Measurements from ENCODE around the gene DICER1. TPM values are rescaled to one million over a fixed set of nuclear protein-coding genes. Genes with fewer than 3 reads are reported as not detected.

Gene DICER1
- polyA plus RNA-seq, 2 of the 4 experiments (the other 2 are of a cell fraction): 14.1 to 46.3 TPM

GRCh38 chr14:95143808-95144620 is 13.3 kb downstream of the DICER1 start:
- peaks cover 26% of the 10 kb centered on the region; the same call in 2 of the 3 replicates for H3K4me1 ChIP-seq
- H3K27ac ChIP-seq: no peak overlapping the region
- H3K4me2 ChIP-seq: no peak overlapping the region
- peaks cover 13% of the 10 kb centered on the region for H3K9me3 ChIP-seq
- 91% methylated on average over 4 of the region's 4 CpGs for WGBS (ENCODE audit: missing lambda C conversion rate)
- DNase-seq (ENCODE audit: low read depth in 1 of 2, low spot score in 1 of 2): no peak
- ATAC-seq: no peak
- no peak for FAIRE-seq
- no peak overlapping the region for H3K4me3 ChIP-seq
- ChIA-PET CTCF (no interaction called here), POLR2A (no interaction called here)
- TF ChIP-seq BHLHE40 (IDR thresholded peaks at IDR 0.05; ENCODE audit: low read depth, low read length): no peak
- no peak for TF ChIP-seq CBX8 (IDR thresholded peaks at IDR 0.05)
- no peak for TF ChIP-seq CHD2 (IDR thresholded peaks at IDR 0.05; ENCODE audit: low read length, partially characterized antibody)
- TF ChIP-seq HOXB13 (CRISPR knock-in tag; IDR thresholded peaks at IDR 0.05; ENCODE audit: low read depth): no peak
- TF ChIP-seq KDM5A (IDR thresholded peaks at IDR 0.05): no peak
- TF ChIP-seq EHMT2 (IDR thresholded peaks at IDR 0.05; ENCODE audit: low read depth): no peak
- TF ChIP-seq, protein P1, sequence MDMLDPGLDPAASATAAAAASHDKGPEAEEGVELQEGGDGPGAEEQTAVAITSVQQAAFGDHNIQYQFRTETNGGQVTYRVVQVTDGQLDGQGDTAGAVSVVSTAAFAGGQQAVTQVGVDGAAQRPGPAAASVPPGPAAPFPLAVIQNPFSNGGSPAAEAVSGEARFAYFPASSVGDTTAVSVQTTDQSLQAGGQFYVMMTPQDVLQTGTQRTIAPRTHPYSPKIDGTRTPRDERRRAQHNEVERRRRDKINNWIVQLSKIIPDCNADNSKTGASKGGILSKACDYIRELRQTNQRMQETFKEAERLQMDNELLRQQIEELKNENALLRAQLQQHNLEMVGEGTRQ (IDR thresholded peaks at IDR 0.05): no peak
- no peak for TF ChIP-seq EHF (CRISPR knock-in tag; IDR thresholded peaks at IDR 0.05)
- no peak for TF ChIP-seq RCOR1 (IDR thresholded peaks at IDR 0.05; ENCODE audit: low read depth, low read length)
- no peak for TF ChIP-seq RNF2 (IDR thresholded peaks at IDR 0.05; ENCODE audit: borderline replicate concordance, low read depth)
- TF ChIP-seq FOSB (CRISPR knock-in tag; IDR thresholded peaks at IDR 0.05): no peak
- no peak for TF ChIP-seq HEYL (CRISPR knock-in tag; IDR thresholded peaks at IDR 0.05)
- TF ChIP-seq POLR2A (IDR thresholded peaks at IDR 0.05; ENCODE audit: low read length): no peak
- TF ChIP-seq RARB (CRISPR knock-in tag; IDR thresholded peaks at IDR 0.05): no peak
- no peak for TF ChIP-seq ZNF302 (CRISPR knock-in tag; IDR thresholded peaks at IDR 0.05)
- TF ChIP-seq JUN (IDR thresholded peaks at IDR 0.05): no peak
- no peak for TF ChIP-seq EP300 (IDR thresholded peaks at IDR 0.05)
- TF ChIP-seq MAZ (IDR thresholded peaks at IDR 0.05; ENCODE audit: borderline replicate concordance, low read depth, low read length): no peak
- TF ChIP-seq FOXS1 (CRISPR knock-in tag; IDR thresholded peaks at IDR 0.05): no peak

DNA sequence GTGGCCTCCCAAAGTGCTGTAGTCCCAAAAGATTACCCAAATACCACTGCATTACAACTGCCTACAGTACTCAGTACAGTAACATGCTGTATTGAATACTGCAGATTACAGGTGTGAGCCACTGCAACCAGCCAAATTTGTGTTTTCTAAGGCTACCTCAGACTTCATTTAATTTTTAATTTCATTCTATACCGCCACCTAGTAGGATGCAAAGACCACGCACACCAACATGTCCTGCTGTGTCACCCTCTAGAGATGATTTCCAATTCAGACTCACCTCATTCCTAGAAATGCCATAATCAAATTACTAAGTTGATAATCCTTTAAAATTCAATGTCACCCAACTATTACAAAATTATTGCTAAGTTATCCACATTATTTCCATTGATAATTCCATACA is 15.1 kb downstream of the DICER1 start:
- ChIA-PET CTCF (no interaction called here), POLR2A (no interaction called here)
- FAIRE-seq (no peak), ATAC-seq (no peak), DNase-seq (ENCODE audit: low read depth in 1 of 2, low spot score in 1 of 2) (no peak)
- WGBS (ENCODE audit: missing lambda C conversion rate): 98% methylated on average over 2 of the region's 2 CpGs
- Histone ChIP-seq H3K4me1 (peaks cover 38% of the 10 kb centered on the region; the same call in 2 of the 3 replicates), H3K4me2 (no peak overlapping the region), H3K9me3 (peaks cover 13% of the 10 kb centered on the region), H3K4me3 (no peak overlapping the region), H3K27ac (no peak overlapping the region)
- TF ChIP-seq NR3C1 (IDR thresholded peaks at IDR 0.05) (no peak), HOXA7 (CRISPR knock-in tag; IDR thresholded peaks at IDR 0.05) (no peak), KDM5A (IDR thresholded peaks at IDR 0.05) (no peak), CHD2 (IDR thresholded peaks at IDR 0.05; ENCODE audit: low read length, partially characterized antibody) (no peak), RFX5 (IDR thresholded peaks at IDR 0.05) (no peak), FOXS1 (CRISPR knock-in tag; IDR thresholded peaks at IDR 0.05) (no peak), RARB (CRISPR knock-in tag; IDR thresholded peaks at IDR 0.05) (no peak), ZC3H11A (IDR thresholded peaks at IDR 0.05) (no peak), MAZ (IDR thresholded peaks at IDR 0.05; ENCODE audit: borderline replicate concordance, low read depth, low read length) (no peak), NPAS2 (CRISPR knock-in tag; IDR thresholded peaks at IDR 0.05; ENCODE audit: borderline replicate concordance) (no peak), FOSL2 (IDR thresholded peaks at IDR 0.05) (no peak), FOSL2 (CRISPR knock-in tag; IDR thresholded peaks at IDR 0.05) (no peak), ZFP36 (IDR thresholded peaks at IDR 0.05; ENCODE audit: borderline replicate concordance, partially characterized antibody) (no peak), CHD4 (IDR thresholded peaks at IDR 0.05; ENCODE audit: borderline replicate concordance) (no peak), EHF (CRISPR knock-in tag; IDR thresholded peaks at IDR 0.05) (no peak), EHMT2 (IDR thresholded peaks at IDR 0.05; ENCODE audit: low read depth) (no peak), NFE2L2 (conservative IDR thresholded peaks at IDR 0.05; ENCODE audit: low read length) (no peak), JUN (IDR thresholded peaks at IDR 0.05) (no peak), MYC (IDR thresholded peaks at IDR 0.05; ENCODE audit: borderline replicate concordance, low read length) (no peak)

Measured in A549 (cell line).